GM13977 (cell line): ENCODE measurements around the gene CRMP1.

Experiments
- DNase-seq: peaks from one replicate; pipeline ENCODE4 v3.0.0; 2012; ENCODE audit warnings: low spot score
- in situ Hi-C: fragments of 300-500 bp; cut with MboI; formaldehyde crosslinking; loops from one replicate; pipeline ENCODE4 v1.12.0; 2022; ENCODE audit warnings: low sequenced_read_pairs, low pct_unique_long_range_greater_than_20kb, mixed read lengths, inconsistent platforms; ENCODE audit not compliant: unreplicated experiment
- TF ChIP-seq, protein P1 (sequence below): IDR thresholded peaks from 2 replicates; pipeline ENCODE4 v1.5.1; 2012; ENCODE audit warnings: mild to moderate bottlenecking, control low read depth; ENCODE audit not compliant: insufficient read depth; ENCODE audit errors: extremely low read depth, missing control alignments

The CRMP1 gene

GRCh38 chr4:5899881-5900280 lies 7.0 kb upstream of the CRMP1 start:
- TF ChIP-seq, protein P1, sequence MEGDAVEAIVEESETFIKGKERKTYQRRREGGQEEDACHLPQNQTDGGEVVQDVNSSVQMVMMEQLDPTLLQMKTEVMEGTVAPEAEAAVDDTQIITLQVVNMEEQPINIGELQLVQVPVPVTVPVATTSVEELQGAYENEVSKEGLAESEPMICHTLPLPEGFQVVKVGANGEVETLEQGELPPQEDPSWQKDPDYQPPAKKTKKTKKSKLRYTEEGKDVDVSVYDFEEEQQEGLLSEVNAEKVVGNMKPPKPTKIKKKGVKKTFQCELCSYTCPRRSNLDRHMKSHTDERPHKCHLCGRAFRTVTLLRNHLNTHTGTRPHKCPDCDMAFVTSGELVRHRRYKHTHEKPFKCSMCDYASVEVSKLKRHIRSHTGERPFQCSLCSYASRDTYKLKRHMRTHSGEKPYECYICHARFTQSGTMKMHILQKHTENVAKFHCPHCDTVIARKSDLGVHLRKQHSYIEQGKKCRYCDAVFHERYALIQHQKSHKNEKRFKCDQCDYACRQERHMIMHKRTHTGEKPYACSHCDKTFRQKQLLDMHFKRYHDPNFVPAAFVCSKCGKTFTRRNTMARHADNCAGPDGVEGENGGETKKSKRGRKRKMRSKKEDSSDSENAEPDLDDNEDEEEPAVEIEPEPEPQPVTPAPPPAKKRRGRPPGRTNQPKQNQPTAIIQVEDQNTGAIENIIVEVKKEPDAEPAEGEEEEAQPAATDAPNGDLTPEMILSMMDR: no peak
- no peak for DNase-seq
- in situ Hi-C loops: no loop called here

- in situ Hi-C loops: no loop called here
Observed at GRCh38 chr4:5899396-5899795, 6.5 kb upstream of the CRMP1 start.

DNA sequence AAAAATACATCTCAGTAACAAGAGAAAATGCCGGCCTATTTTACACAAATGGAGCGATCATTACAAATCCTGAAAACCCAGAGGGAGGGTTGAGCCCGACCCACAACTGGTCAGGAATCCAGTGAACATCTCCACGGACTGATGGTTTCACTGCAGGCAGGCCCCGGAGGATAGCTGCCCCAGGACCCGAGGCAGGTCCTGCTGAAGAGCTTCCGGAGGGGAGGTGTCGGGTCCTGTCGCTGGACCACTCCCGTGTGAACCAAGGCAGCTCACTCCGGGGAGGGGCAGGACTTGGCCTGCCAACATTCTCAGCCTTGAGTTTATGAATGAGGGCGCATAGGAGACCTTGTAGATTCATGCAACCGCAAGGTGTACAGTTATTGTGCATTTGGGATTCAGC lies 4.8 kb upstream of the CRMP1 start:
- in situ Hi-C loops: no loop called here
- no peak for DNase-seq
- TF ChIP-seq, protein P1: no peak

More at GRCh38 chr4:5899396-5899795, 6.5 kb upstream of the CRMP1 start:
- TF ChIP-seq, protein P1: no peak
- no peak for DNase-seq

DNA sequence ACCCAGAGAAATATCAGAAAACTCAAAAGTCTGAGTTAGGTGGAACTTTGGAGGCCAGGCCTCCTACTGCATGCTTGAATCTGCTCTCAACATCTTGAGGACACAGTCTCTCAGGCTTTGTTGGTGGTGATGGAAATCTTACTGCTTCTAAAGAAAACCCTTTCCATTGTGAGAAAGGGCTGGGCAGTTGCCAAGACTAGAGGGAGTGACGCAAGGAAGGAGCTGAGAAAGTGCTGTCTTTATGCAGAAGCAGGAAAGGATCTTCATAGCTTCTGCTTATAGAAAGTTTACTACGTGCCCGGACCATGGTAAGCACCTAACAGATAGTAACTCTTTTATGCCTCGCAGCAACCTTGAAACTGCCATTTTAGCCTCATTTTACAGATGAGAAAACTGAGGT lies 2.4 kb upstream of the CRMP1 start:
- no peak for DNase-seq
- TF ChIP-seq, protein P1: no peak
- in situ Hi-C loops: no loop called here

DNA sequence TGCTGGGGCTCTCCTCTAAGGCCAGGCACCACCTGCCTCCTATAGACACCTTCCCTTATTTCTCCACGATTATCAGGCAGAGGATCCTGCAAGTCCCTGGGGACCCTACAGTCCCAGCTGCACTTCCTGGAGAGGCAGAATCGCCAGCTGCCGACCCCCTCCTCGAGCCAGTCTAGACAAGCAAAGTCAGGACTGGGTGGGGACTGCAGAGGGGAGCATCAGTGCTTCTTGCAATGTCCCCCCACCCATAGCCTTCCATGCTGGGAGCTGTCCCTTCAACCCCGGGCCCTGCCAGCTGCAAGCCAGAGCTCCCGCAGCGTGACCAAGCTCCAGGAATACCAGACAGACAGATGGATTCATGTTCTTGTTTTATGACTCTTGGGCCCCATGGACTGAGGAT lies 1.4 kb upstream of the CRMP1 start:
- DNase-seq: no peak

GRCh38 chr4:5893591-5893990 lies 705 bp upstream of the CRMP1 start:
- TF ChIP-seq, protein P1: no peak
- in situ Hi-C loops: no loop called here
- DNase-seq: no peak

More for the DNA sequence above, 1.4 kb upstream of the CRMP1 start:
- in situ Hi-C loops: no loop called here
- TF ChIP-seq, protein P1: no peak
